HG03066 (cell line): Measurements from ENCODE around the gene P4HB.

Experiments used
- ATAC-seq: cut with Tn5 transposase; IDR thresholded peaks from one replicate; pipeline ENCODE4 v1.9.1; 2021; ENCODE audit warnings: low read depth; ENCODE audit not compliant: unreplicated experiment

P4HB gene

GRCh38 chr17:81801327-81801726 lies 59.0 kb downstream of the P4HB start:
- ATAC-seq = no peak

- no peak for ATAC-seq
These were observed 65.8 kb downstream of the P4HB start for GRCh38 chr17:81794509-81794908.

- no peak for ATAC-seq
These were observed 66.3 kb downstream of the P4HB start for GRCh38 chr17:81794074-81794476.
